HL-60 (cell line): Measurements from ENCODE around the gene PRICKLE2.

Experiments used
- CTCF ChIP-seq: IDR thresholded peaks from one replicate; pipeline ENCODE4 v1.5.1; 2011; ENCODE audit warnings: low read length, control low read depth, inconsistent platforms; ENCODE audit not compliant: insufficient read depth
- GABPA ChIP-seq: IDR thresholded peaks from 2 replicates; pipeline ENCODE4 v1.6.1; 2012; ENCODE audit warnings: low read depth
- POLR2AphosphoS5 ChIP-seq: IDR thresholded peaks from 2 replicates; pipeline ENCODE4 v1.6.1; 2012; ENCODE audit warnings: low read depth
- REST ChIP-seq: IDR thresholded peaks from 2 replicates; pipeline ENCODE4 v1.6.1; 2012; ENCODE audit warnings: low read depth; ENCODE audit not compliant: insufficient replicate concordance
- SPI1 ChIP-seq: IDR thresholded peaks from 2 replicates; pipeline ENCODE4 v1.6.1; 2012; ENCODE audit warnings: low read depth, mild to moderate bottlenecking, borderline replicate concordance

- TF ChIP-seq POLR2AphosphoS5, result no peak
- no peak for TF ChIP-seq CTCF
- TF ChIP-seq SPI1, result no peak
- TF ChIP-seq REST, result no peak
- TF ChIP-seq GABPA, result no peak
Measured at GRCh38 chr3:64130436-64130835, 94.8 kb downstream of the PRICKLE2 start.
